MCF 10A (cell line): Measurements from ENCODE around the gene ABHD18. TPM values are rescaled to one million over a fixed set of nuclear protein-coding genes. Genes with fewer than 3 reads are reported as not detected.
"Not testable (repeated sequence)": the region's sequence is repeated elsewhere in the genome, so short reads cannot be mapped to it uniquely, and the experiment has no call there.

Source experiments
- BruUV-seq: library from RNA; stranded (reverse); fragments of 400-500 nt; replicated peaks from 2 replicates; lab custom pipeline; 2021; lab: Mats Ljungman, UMichigan
- CTCF ChIA-PET: fragments of 300-600 bp; sonication (Branson Sonifier 250); formaldehyde crosslinking; extraction: SDS; loops from one replicate; lab custom pipeline; 2021; ENCODE audit warnings: antibody characterized with exemption, inconsistent platforms; lab: Yijun Ruan, JAX
- POLR2A ChIA-PET: fragments of 300-600, 350-650 bp; sonication (Branson Sonifier 250); formaldehyde crosslinking; extraction: SDS; loops from one replicate; lab custom pipeline; 2020; ENCODE audit warnings: antibody characterized with exemption, inconsistent platforms; lab: Yijun Ruan, JAX
- DNase-seq: peaks from one replicate; pipeline ENCODE4 v3.0.0-alpha.2; 2018; ENCODE audit not compliant: unreplicated experiment
- H3K27ac Mint-ChIP-seq: one replicate; pipeline ENCODE4 v1.8.0; 2022; ENCODE audit warnings: mild to moderate bottlenecking, low read depth, mixed read lengths; ENCODE audit not compliant: unreplicated experiment
- H3K27me3 Mint-ChIP-seq: one replicate; pipeline ENCODE4 v1.8.0; 2022; ENCODE audit warnings: mixed read lengths; ENCODE audit not compliant: insufficient read depth, unreplicated experiment
- H3K36me3 Mint-ChIP-seq: one replicate; pipeline ENCODE4 v1.8.0; 2022; ENCODE audit warnings: mild to moderate bottlenecking, moderate library complexity, mixed read lengths; ENCODE audit not compliant: insufficient read depth, unreplicated experiment
- H3K4me1 Mint-ChIP-seq: one replicate; pipeline ENCODE4 v1.8.0; 2022; ENCODE audit warnings: mixed read lengths; ENCODE audit not compliant: insufficient read depth, unreplicated experiment
- H3K4me3 Mint-ChIP-seq: one replicate; pipeline ENCODE4 v1.8.0; 2022; ENCODE audit warnings: mild to moderate bottlenecking, moderate library complexity, mixed read lengths; ENCODE audit not compliant: unreplicated experiment
- H3K9me3 Mint-ChIP-seq: one replicate; pipeline ENCODE4 v1.8.0; 2022; ENCODE audit warnings: mixed read lengths; ENCODE audit not compliant: unreplicated experiment
- intact Hi-C: fragments of 100-400 bp; cut with micrococcal nuclease; formaldehyde crosslinking; loops from 2 replicates; pipeline ENCODE4 v1.14.1; 2022
- total RNA-seq: library from RNA; stranded (reverse); gene quantifications from 2 replicates; pipeline ENCODE4 v1.2.3, GENCODE V29; 2022
- TF ChIP-seq, protein P1 (sequence below): fragments of 200-600 bp; IDR thresholded peaks from one replicate; pipeline ENCODE4 v1.8.0; 2022; ENCODE audit warnings: antibody characterized with exemption, mild to moderate bottlenecking; ENCODE audit not compliant: unreplicated experiment

Gene ABHD18
- total RNA-seq, 1 experiment from 2014 or later, result 10.7 TPM

DNA sequence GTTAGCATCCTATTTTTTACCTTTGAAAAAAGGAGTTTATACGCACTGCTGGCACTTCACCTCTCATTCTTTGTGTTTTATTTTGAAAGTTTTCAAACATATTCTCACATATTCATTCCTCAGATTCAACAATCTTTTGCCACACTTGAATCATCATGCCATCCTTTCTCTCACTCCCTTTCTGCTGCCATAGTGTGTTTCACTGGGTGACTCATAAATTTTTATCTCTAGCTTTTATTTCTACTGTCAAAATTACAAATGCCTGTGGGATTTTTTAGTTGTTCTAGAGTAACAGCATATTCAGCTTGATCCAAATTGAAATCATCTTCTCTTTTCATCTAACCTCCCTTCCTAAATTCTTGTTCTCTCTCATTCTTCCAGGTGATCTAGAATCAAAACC is 28.2 kb upstream of the ABHD18 start:
- intact Hi-C loops, result no loop called here
- Mint-ChIP-seq H3K4me3 (no peak overlapping the region), H3K27me3 (no peaks in the 10 kb centered on the region), H3K4me1 (peaks cover 10% of the 10 kb centered on the region), H3K27ac (peak overlapping the region; percentile 24), H3K36me3 (peaks cover 18% of the 10 kb centered on the region), H3K9me3 (no peaks in the 10 kb centered on the region)
- ChIA-PET CTCF (interaction anchor here (0.7 to 1.4 kb wide), 2 partner anchors 20 to 1293 kb away, joined by 3 to 4 read pairs; no protein-coding TSS in a partner anchor), POLR2A (interaction anchor here (1.1 to 1.4 kb wide), 6 partner anchors 23 to 154 kb away, joined by 3 to 6 read pairs (median 3); partner anchors contain the start of genes ABHD18, HSPA4L, MFSD8 and PLK4)
- no TSS peak for BruUV-seq
- peak; percentile 5 for DNase-seq
- TF ChIP-seq, protein P1, sequence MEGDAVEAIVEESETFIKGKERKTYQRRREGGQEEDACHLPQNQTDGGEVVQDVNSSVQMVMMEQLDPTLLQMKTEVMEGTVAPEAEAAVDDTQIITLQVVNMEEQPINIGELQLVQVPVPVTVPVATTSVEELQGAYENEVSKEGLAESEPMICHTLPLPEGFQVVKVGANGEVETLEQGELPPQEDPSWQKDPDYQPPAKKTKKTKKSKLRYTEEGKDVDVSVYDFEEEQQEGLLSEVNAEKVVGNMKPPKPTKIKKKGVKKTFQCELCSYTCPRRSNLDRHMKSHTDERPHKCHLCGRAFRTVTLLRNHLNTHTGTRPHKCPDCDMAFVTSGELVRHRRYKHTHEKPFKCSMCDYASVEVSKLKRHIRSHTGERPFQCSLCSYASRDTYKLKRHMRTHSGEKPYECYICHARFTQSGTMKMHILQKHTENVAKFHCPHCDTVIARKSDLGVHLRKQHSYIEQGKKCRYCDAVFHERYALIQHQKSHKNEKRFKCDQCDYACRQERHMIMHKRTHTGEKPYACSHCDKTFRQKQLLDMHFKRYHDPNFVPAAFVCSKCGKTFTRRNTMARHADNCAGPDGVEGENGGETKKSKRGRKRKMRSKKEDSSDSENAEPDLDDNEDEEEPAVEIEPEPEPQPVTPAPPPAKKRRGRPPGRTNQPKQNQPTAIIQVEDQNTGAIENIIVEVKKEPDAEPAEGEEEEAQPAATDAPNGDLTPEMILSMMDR, result no peak

DNA sequence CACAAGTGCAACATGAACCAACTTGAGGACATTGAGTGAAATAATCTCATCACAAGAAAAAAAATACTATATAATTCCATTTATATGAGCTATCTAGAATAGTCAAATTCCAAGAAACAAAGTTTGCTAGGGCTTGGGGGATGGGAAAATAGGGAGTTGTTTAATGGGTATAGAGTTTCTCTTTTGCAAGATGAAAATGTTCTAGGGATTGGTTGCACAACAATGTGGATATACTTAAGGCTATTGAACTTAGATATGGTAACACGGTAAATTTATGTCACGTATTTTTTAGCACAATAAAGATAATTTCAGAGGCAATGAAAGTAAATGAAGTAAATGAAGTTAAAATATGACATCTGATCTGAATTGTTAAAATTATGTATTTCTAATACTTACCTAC is 8.1 kb upstream of the ABHD18 start:
- ChIA-PET CTCF (no interaction called here), POLR2A (interaction anchor here (1.4 kb wide), 1 partner anchor 8 kb away, joined by 6 read pairs; the partner anchor contains the start of genes ABHD18 and MFSD8)
- intact Hi-C loops, result no loop called here
- Mint-ChIP-seq H3K9me3 (no peaks in the 10 kb centered on the region), H3K4me3 (no peak overlapping the region), H3K4me1 (peaks cover 5% of the 10 kb centered on the region), H3K36me3 (peaks cover 51% of the 10 kb centered on the region), H3K27ac (no peak overlapping the region), H3K27me3 (no peaks in the 10 kb centered on the region)
- DNase-seq, result no peak
- no TSS peak for BruUV-seq
- TF ChIP-seq, protein P1, result no peak

DNA sequence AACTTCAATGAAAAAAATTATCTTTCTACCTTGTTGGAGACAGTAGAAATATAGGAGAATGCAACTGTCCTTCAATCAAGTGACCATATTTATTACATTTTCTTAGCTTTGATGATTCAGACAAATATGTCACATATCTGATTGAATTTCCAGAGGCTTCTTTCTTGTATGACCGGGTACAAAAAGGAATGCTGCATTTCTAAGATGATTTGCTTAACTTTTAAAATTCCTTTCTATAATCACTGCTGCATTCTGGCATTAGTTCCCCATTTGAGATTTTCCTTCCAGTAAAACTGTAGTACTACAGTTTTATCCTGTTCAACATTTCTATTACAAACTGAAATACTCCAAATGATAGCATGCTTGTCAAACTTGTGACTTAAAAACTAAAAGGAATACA is 5.4 kb upstream of the ABHD18 start:
- Mint-ChIP-seq H3K4me3 (no peak overlapping the region), H3K27me3 (no peaks in the 10 kb centered on the region), H3K27ac (no peak overlapping the region), H3K4me1 (peaks cover 5% of the 10 kb centered on the region), H3K9me3 (no peaks in the 10 kb centered on the region), H3K36me3 (peaks cover 38% of the 10 kb centered on the region)
- CTCF ChIA-PET, result interaction anchor here (1.3 kb wide), 1 partner anchor 8 kb away, joined by 3 read pairs; no protein-coding TSS in a partner anchor
- DNase-seq, result no peak
- intact Hi-C loops, result no loop called here
- TF ChIP-seq, protein P1, result no peak
- BruUV-seq, result no TSS peak
- POLR2A ChIA-PET, result interaction anchor here (1.2 kb wide), 1 partner anchor 79 kb away, joined by 3 read pairs; the partner anchor contains the start of gene PLK4

DNA sequence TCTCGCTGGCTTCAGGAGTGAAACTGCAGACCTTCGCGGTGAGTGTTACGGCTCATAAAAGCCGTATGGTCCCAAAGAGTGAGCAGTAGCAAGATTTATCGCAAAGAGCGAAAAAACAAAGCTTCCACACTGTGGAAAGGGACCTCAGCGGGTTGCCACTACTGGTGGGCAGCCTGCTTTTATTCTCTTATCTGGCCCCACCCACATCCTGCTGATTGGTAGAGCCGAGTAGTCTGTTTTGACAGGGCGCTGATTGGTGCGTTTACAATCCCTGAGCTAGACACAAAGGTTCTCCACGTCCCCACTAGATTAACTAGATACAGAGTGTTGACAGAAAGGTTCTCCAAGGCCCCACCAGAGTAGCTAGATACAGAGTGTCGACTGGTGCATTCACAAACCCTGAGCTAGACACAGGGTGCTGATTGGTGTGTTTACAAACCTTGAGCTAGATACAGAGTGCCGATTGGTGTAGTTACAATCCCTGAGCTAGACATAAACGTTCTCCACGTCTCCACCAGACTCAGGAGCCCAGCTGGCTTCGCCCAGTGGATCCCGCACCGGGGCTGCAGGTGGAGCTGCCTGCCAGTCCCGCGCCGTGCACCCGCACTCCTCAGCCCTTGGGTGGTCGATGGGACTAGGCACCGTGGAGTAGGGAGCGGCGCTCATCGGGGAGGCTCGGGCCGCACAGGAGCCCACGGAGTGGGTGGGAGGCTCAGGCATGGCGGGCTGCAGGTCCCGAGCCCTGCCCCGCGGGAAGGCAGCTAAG is 1.4 kb upstream of the ABHD18 start:
- CTCF ChIA-PET, result interaction anchor here (0.6 to 1.1 kb wide), 5 partner anchors 20 to 138 kb away, joined by 3 to 5 read pairs (median 3); partner anchors contain the start of gene PLK4

DNA sequence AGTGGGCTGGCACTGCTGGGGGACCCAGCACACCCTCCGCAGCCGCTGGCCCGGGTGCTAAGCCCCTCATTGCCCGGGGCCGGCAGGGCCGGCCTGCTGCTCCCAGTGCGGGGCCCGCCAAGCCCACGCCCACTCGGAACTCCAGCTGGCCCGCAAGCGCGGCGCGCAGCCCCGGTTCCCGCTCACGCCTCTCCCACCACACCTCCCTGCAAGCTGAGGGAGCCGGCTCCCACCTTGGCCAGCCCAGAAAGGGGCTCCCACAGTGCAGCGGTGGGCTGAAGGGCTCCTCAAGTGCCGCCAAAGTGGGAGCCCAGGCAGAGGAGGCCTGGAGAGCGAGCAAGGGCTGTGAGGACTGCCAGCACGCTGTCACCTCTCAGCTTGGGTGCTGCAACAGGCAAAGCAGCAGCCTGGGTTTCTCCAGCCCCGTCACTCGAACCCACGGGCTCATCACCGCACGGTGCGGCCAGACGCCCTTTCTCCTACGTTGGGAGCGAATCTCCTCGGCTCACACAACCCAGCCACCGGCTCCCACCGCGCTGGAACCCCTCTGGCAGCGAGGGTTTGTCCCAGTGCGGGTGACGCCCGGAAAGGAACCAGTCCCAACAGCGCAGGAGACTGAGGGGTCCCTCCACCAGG is 662 bp upstream of the ABHD18 start:
- POLR2A ChIA-PET, result interaction anchor here (0.6 to 4.2 kb wide), 29 partner anchors 8 to 422 kb away, joined by 3 to 89 read pairs (median 5); partner anchors contain the start of genes HSPA4L, LARP1B and PLK4
- Mint-ChIP-seq H3K27ac (peak overlapping the region; percentile 94), H3K4me3 (peak overlapping the region; percentile 97)
- H3K36me3 Mint-ChIP-seq, H3K9me3 Mint-ChIP-seq, DNase-seq, H3K27me3 Mint-ChIP-seq, H3K4me1 Mint-ChIP-seq: not testable (repeated sequence)
- CTCF ChIA-PET, result interaction anchor here (1.1 to 1.9 kb wide), 7 partner anchors 10 to 87 kb away, joined by 3 to 13 read pairs (median 5); partner anchors contain the start of gene PLK4
- intact Hi-C loops, result loop anchor here (1.0 to 2.0 kb wide), 3 partner anchors 32 to 180 kb away; no protein-coding TSS in a partner anchor
- BruUV-seq, result TSS peak; percentile 44

More for the DNA sequence above, 1.4 kb upstream of the ABHD18 start:
- not testable (repeated sequence) for BruUV-seq, DNase-seq, H3K27me3 Mint-ChIP-seq, H3K36me3 Mint-ChIP-seq, H3K9me3 Mint-ChIP-seq
- intact Hi-C loops, result loop anchor here (2.0 kb wide), 2 partner anchors 33 to 179 kb away; no protein-coding TSS in a partner anchor
- POLR2A ChIA-PET, result interaction anchor here (0.6 to 4.2 kb wide), 6 partner anchors 15 to 329 kb away, joined by 3 to 89 read pairs (median 8); partner anchors contain the start of genes LARP1B and PLK4
- Mint-ChIP-seq H3K4me3 (peak overlapping the region; percentile 97), H3K27ac (peak overlapping the region; percentile 94), H3K4me1 (peaks cover 11% of the 10 kb centered on the region)
